K562 (cell line): Measurements from ENCODE around the gene IGSF21. TPM values are rescaled to one million over a fixed set of nuclear protein-coding genes. Genes with fewer than 3 reads are reported as not detected.

Experiments used
- ATAC-seq: fragments of 200-7000 bp; cut with Tn5 transposase; 3 replicates; pipeline ENCODE4 v1.9.1; 2020; ENCODE audit warnings: moderate library complexity
- BruUV-seq: library from RNA; stranded (reverse); fragments of 400-500 nt; replicated peaks from 2 replicates; lab custom pipeline; 2021; lab: Mats Ljungman, UMichigan
- CTCF ChIA-PET: fragments of 300-600 bp; formaldehyde crosslinking; extraction: SDS; loops from one replicate; lab custom pipeline; 2021; ENCODE audit warnings: low intra/inter-chr PET ratio; lab: Yijun Ruan, JAX
- POLR2A ChIA-PET: fragments of 300-600, 350-650 bp; sonication (Branson Sonifier 250); formaldehyde crosslinking; extraction: SDS; loops from one replicate; lab custom pipeline; 2021; ENCODE audit warnings: antibody characterized with exemption, inconsistent platforms; lab: Yijun Ruan, JAX
- DNase-seq, 4 experiments: peaks; one replicate each; pipeline versions ENCODE4 v3.0.0 to v3.0.0-alpha.2; 2011 to 2018; ENCODE audit warnings: low spot score in 3 of 4, mixed read lengths in 3 of 4; ENCODE audit errors: extremely low read depth in 1 of 4
- FAIRE-seq: peaks from 2 replicates; lab custom pipeline; 2011; peaks lifted over from hg19 to GRCh38; lab: Jason Lieb, UNC
- H2AFZ ChIP-seq: 2 replicates; pipeline ENCODE4 v1.6.0; 2011; ENCODE audit warnings: low read depth, low read length, control low read depth, inconsistent platforms
- H3K27ac ChIP-seq: fragments of 200-600 bp; 3 replicates; pipeline ENCODE4 v1.8.0; 2011; ENCODE audit warnings: low read depth, mild to moderate bottlenecking, control low read depth, inconsistent platforms, low read length, moderate library complexity, mixed read lengths; ENCODE audit errors: extremely low read depth
- H3K27me3 ChIP-seq, 2 experiments: fragments of 300-600 bp in 1 of 2; 2 replicates in 1 of 2; 3 replicates in 1 of 2; pipeline versions ENCODE4 v1.6.0 to v1.8.0; 2011; ENCODE audit warnings: inconsistent platforms in 2 of 2, low read length in 2 of 2, mild to moderate bottlenecking in 1 of 2, mixed read lengths in 1 of 2, moderate library complexity in 1 of 2; ENCODE audit not compliant: control insufficient read depth in 2 of 2, insufficient read depth in 2 of 2
- H3K36me3 ChIP-seq: fragments of 300-600 bp; 3 replicates; pipeline ENCODE4 v1.8.0; 2011; ENCODE audit warnings: mild to moderate bottlenecking, low read length, inconsistent platforms; ENCODE audit not compliant: control insufficient read depth, insufficient read depth
- H3K4me1 ChIP-seq, 2 experiments: fragments of 200-600 bp in 1 of 2; replicated peaks in 1 of 2; 2 replicates in 1 of 2; 3 replicates in 1 of 2; pipeline versions ENCODE4 v1.5.1 to v1.8.0; 2011; ENCODE audit warnings: inconsistent platforms in 2 of 2, low read length in 2 of 2, mild to moderate bottlenecking in 1 of 2, mixed read lengths in 1 of 2, moderate library complexity in 1 of 2; ENCODE audit not compliant: control insufficient read depth in 2 of 2, insufficient read depth in 2 of 2
- H3K4me2 ChIP-seq: 2 replicates; pipeline ENCODE4 v1.6.1; 2011; ENCODE audit warnings: low read length, control low read depth, inconsistent platforms, mixed read lengths; ENCODE audit not compliant: insufficient read depth
- H3K4me3 ChIP-seq: fragments of 200-600 bp; sonication (generic), shearing (Covaris generic); 2 replicates; pipeline ENCODE4 v1.5.1; 2016; ENCODE audit warnings: control low read depth, inconsistent platforms
- H3K79me2 ChIP-seq: fragments of 200-600 bp; 3 replicates; pipeline ENCODE4 v1.8.0; 2011; ENCODE audit warnings: low read length, inconsistent platforms; ENCODE audit not compliant: control insufficient read depth, insufficient read depth
- H3K9ac ChIP-seq, 2 experiments: 2 replicates each; pipeline versions ENCODE4 v1.6.0 to v1.6.1; 2011; ENCODE audit warnings: low read depth in 2 of 2, low read length in 2 of 2, control low read depth in 1 of 2, inconsistent platforms in 1 of 2, mild to moderate bottlenecking in 1 of 2, mixed read lengths in 1 of 2; ENCODE audit not compliant: insufficient read depth in 1 of 2
- H3K9me1 ChIP-seq: one replicate; pipeline ENCODE4 v1.6.0; 2011; ENCODE audit warnings: inconsistent platforms, mild to moderate bottlenecking, low read length, moderate library complexity; ENCODE audit not compliant: control insufficient read depth, insufficient read depth
- H3K9me3 ChIP-seq: replicated peaks from 2 replicates; pipeline ENCODE4 v1.5.1; 2011; ENCODE audit warnings: low read depth, low read length, inconsistent platforms; ENCODE audit not compliant: control insufficient read depth, insufficient read depth
- H4K20me1 ChIP-seq: replicated peaks from 2 replicates; pipeline ENCODE4 v1.6.1; 2011; ENCODE audit warnings: low read length, inconsistent platforms, mixed read lengths; ENCODE audit not compliant: control insufficient read depth, insufficient read depth
- ATF1 ChIP-seq, 2 experiments: fragments of 450-650 bp in 1 of 2; IDR thresholded peaks; 2 replicates each; pipeline ENCODE4 v1.6.1; 2016; ENCODE audit warnings: missing compliant biosample characterization in 1 of 2, missing genetic modification characterization in 1 of 2
- CHD2 ChIP-seq: IDR thresholded peaks from 2 replicates; pipeline ENCODE4 v1.6.1; 2011; ENCODE audit warnings: low read depth, low read length
- CLOCK ChIP-seq: fragments of 250-450 bp; sonication (Bioruptor Pico); IDR thresholded peaks from 2 replicates; pipeline ENCODE4 v1.4.0; 2020; ENCODE audit warnings: mild to moderate bottlenecking, moderate library complexity, borderline replicate concordance
- CREM ChIP-seq: IDR thresholded peaks from 2 replicates; pipeline ENCODE4 v1.6.1; 2014; ENCODE audit warnings: antibody characterized with exemption, low read depth
- CTCF ChIP-seq, 3 experiments: IDR thresholded peaks in 2 of 3; conservative IDR thresholded peaks in 1 of 3; 2 replicates each; pipeline ENCODE4 v1.5.1; 2011 to 2012; ENCODE audit warnings: low read length in 3 of 3, mild to moderate bottlenecking in 3 of 3, control low read depth in 2 of 3, improper control_type of control experiment in 1 of 3, inconsistent platforms in 1 of 3, low read depth in 1 of 3, mixed read lengths in 1 of 3, moderate library complexity in 1 of 3; ENCODE audit not compliant: insufficient read depth in 2 of 3
- HDGF ChIP-seq: fragments of 450-650 bp; IDR thresholded peaks from 2 replicates; pipeline ENCODE4 v1.6.1; 2016
- HMG20A ChIP-seq: fragments of 450-650 bp; formaldehyde crosslinking; conservative IDR thresholded peaks from 2 replicates; pipeline ENCODE4 v1.4.0; 2020; ENCODE audit warnings: mild to moderate bottlenecking, mixed read lengths
- SMARCB1 ChIP-seq: IDR thresholded peaks from 2 replicates; pipeline ENCODE4 v1.6.1; 2011; ENCODE audit warnings: improper control_type of control experiment, low read depth; ENCODE audit not compliant: insufficient read length
- TAF7 ChIP-seq: fragments of 450-650 bp; IDR thresholded peaks from 2 replicates; pipeline ENCODE4 v1.6.1; 2016; ENCODE audit warnings: missing genetic modification characterization, missing compliant biosample characterization
- U2AF2 ChIP-seq: fragments of 200-400 bp; formaldehyde crosslinking; optimal IDR thresholded peaks from 2 replicates; pipeline ENCODE3; 2017; ENCODE audit warnings: low read depth, mild to moderate bottlenecking, low read length
- ZFP30 ChIP-seq: fragments of 250-450 bp; sonication (Bioruptor Pico); IDR thresholded peaks from 2 replicates; pipeline ENCODE4 v1.8.0; 2022; ENCODE audit warnings: moderate library complexity, mild to moderate bottlenecking, inconsistent platforms, borderline replicate concordance
- ZFP91 ChIP-seq: sonication (generic); formaldehyde crosslinking; IDR thresholded peaks from 2 replicates; pipeline ENCODE4 v1.8.0; 2022; ENCODE audit warnings: mild to moderate bottlenecking, missing genetic modification reagents
- ZFX ChIP-seq: sonication (generic); formaldehyde crosslinking; IDR thresholded peaks from 2 replicates; pipeline ENCODE4 v1.8.0; 2022; ENCODE audit warnings: mild to moderate bottlenecking, missing genetic modification reagents, moderate library complexity
- ZNF217 ChIP-seq: sonication (generic); formaldehyde crosslinking; IDR thresholded peaks from 2 replicates; pipeline ENCODE4 v1.8.0; 2022; ENCODE audit warnings: mild to moderate bottlenecking, missing genetic modification reagents
- ZNF695 ChIP-seq: fragments of 450-650 bp; formaldehyde crosslinking; IDR thresholded peaks from 2 replicates; pipeline ENCODE4 v1.4.0; 2020; ENCODE audit warnings: mild to moderate bottlenecking, moderate library complexity
- WGBS: fragments of 100-300 bp; shearing (Covaris generic); methylation state at CpG from one replicate; pipeline ENCODE4 v1.1.6; 2016; ENCODE audit warnings: low coverage, mixed read lengths; ENCODE audit not compliant: insufficient coverage; ENCODE audit errors: missing lambda C conversion rate; 5-methylcytosine and 5-hydroxymethylcytosine counted together
- in situ Hi-C: fragments of 300-500 bp; cut with MboI; formaldehyde crosslinking; loops from 4 replicates; pipeline ENCODE4 v1.15.0; 2018; ENCODE audit warnings: inconsistent platforms, mixed read lengths
- intact Hi-C: fragments of 100-400 bp; cut with micrococcal nuclease; formaldehyde crosslinking; loops from 2 replicates; pipeline ENCODE4 v1.14.2; 2022
- polyA plus RNA-seq, 8 experiments: library from polyadenylated mRNA; depleted of rRNA in 4 of 8; stranded (reverse) in 5 of 8; unstranded in 3 of 8; fragments of >200 nt; fragmentation: Nextera tagmentation in 2 of 8; fragmentation: Illumina TruSeq in 1 of 8; extraction: Ambion mirVana in 2 of 8; extraction: Trizol in 1 of 8; gene quantifications; 2 replicates each; pipeline versions ENCODE4 v1.2.1 to v1.2.3, GENCODE V29; 2011 to 2014; ENCODE audit warnings: inconsistent platforms in 1 of 8, missing spikeins in 1 of 8
- total RNA-seq, 7 experiments: library from RNA; depleted of rRNA in 6 of 7; stranded (reverse); fragments of >200 nt in 6 of 7; fragmentation: Illumina TruSeq in 2 of 7; extraction: Trizol in 2 of 7; gene quantifications; 2 replicates each; pipeline versions ENCODE4 v1.2.1 to v1.2.3, GENCODE V29; 2011 to 2021; ENCODE audit warnings: low replicate concordance in 1 of 7

IGSF21 gene
- total and polyA plus RNA-seq, 9 of the 15 experiments (the other 6 are each of a cell fraction or from before 2014, with no cell fraction given): not detected

GRCh38 chr1:18139198-18139981, 31.8 kb downstream of the IGSF21 start:
- TF ChIP-seq CTCF (IDR thresholded peaks at IDR 0.05 in 2 of 3, conservative IDR thresholded peaks at IDR 0.05 in 1 of 3; ENCODE audit: insufficient read depth in 2 of 3, low read depth in 1 of 3, low read length in 3 of 3): 0 out of 6 replicates have a peak, but pooled peaks of 1 of the 3 experiments have one; percentile 4
- no peak for TF ChIP-seq SMARCB1
- no peak for TF ChIP-seq CHD2
- TF ChIP-seq ZFP91 (CRISPR knock-in tag): no peak
- no peak for TF ChIP-seq ATF1 (CRISPR knock-in tag; IDR thresholded peaks at IDR 0.05)
- peak; percentile 45 for TF ChIP-seq ATF1 (tag; IDR thresholded peaks at IDR 0.05)
- no peak for TF ChIP-seq U2AF2
- TF ChIP-seq ZFX: no peak
- TF ChIP-seq HDGF: no peak
- no peak for TF ChIP-seq HMG20A (CRISPR knock-in tag)
- no peak for TF ChIP-seq CLOCK (CRISPR knock-in tag)
- no peak for TF ChIP-seq ZNF217 (CRISPR knock-in tag)
- no peak for TF ChIP-seq TAF7
- no peak for TF ChIP-seq ZFP30 (CRISPR knock-in tag)
- peak; percentile 65; the same call in 1 of the 2 replicates for TF ChIP-seq CREM
- TF ChIP-seq ZNF695 (CRISPR knock-in tag): no peak
- in situ Hi-C loops (no loop called here), intact Hi-C loops (no loop called here)
- ChIA-PET CTCF (no interaction called here), POLR2A (interaction anchor here (0.6 kb wide), 1 partner anchor 91 kb away, joined by 3 read pairs; no protein-coding TSS in a partner anchor)
- H3K4me2 ChIP-seq: no peak overlapping the region
- H3K9me3 ChIP-seq: no peaks in the 10 kb centered on the region
- H3K27me3 ChIP-seq: peaks cover 0 to 24% of the 10 kb centered on the region in 2 experiments; a peak in 3 of 5 replicates
- peaks cover 3% of the 10 kb centered on the region; the same call in 1 of the 2 replicates for H4K20me1 ChIP-seq
- no peak overlapping the region for H3K9ac ChIP-seq
- DNase-seq: peak; percentile 15 to 48 (median 38)
- no peak overlapping the region for H2AFZ ChIP-seq
- WGBS: 2% methylated on average over 14 of the region's 14 CpGs
- no peak for FAIRE-seq
- no peaks in the 10 kb centered on the region for H3K36me3 ChIP-seq
- peak; percentile 61; the same call in 1 of the 3 replicates for ATAC-seq
- H3K27ac ChIP-seq: no peak overlapping the region
- H3K79me2 ChIP-seq: no peaks in the 10 kb centered on the region
- H3K4me3 ChIP-seq: no peak overlapping the region
- BruUV-seq: no TSS peak
- no peaks in the 10 kb centered on the region for H3K4me1 ChIP-seq
- no peaks in the 10 kb centered on the region for H3K9me1 ChIP-seq
